HepG2 (cell line): ENCODE measurements around the gene SEC61A2.
"Not testable (repeated sequence)": the region's sequence is repeated elsewhere in the genome, so short reads cannot be mapped to it uniquely, and the experiment has no call there.

Experiments used
- IRF2 ChIP-seq: IDR thresholded peaks from 2 replicates; pipeline ENCODE4 v1.6.1; 2018; ENCODE audit warnings: missing genetic modification reagents, missing compliant biosample characterization
- ZNF501 ChIP-seq: sonication (generic); formaldehyde crosslinking; IDR thresholded peaks from 2 replicates; pipeline ENCODE4 v1.5.1; 2020; ENCODE audit warnings: mild to moderate bottlenecking, moderate library complexity, missing genetic modification reagents
- TF ChIP-seq, protein P1 (sequence below), 2 experiments: sonication (generic) in 1 of 2; formaldehyde crosslinking in 1 of 2; IDR thresholded peaks; 2 replicates each; pipeline versions ENCODE4 v1.4.0 to v1.6.1; 2018 to 2020; ENCODE audit warnings: missing genetic modification reagents in 2 of 2, borderline replicate concordance in 1 of 2, low read depth in 1 of 2, mild to moderate bottlenecking in 1 of 2, missing biosample characterization in 1 of 2

DNA sequence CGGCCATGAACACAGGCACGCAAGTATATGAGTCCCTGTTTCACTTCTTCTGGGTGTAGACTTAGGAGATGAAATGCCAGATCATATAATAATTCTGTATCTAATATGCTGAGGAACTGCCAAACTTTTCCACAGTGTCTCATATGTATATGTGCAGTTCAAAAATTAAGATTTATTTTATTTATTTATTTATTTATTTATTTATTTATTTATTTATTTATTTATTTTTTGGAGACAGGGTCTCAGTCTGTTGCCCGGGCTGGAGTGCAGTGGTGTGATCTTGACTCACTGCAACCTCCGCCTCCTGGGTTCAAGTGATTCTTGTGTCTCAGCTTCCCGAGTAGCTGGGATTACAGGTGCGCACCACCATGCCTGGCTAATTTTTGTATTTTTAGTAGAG, 42.0 kb downstream of the SEC61A2 start:
- TF ChIP-seq ZNF501, IRF2 (CRISPR knock-in tag): not testable (repeated sequence)
- TF ChIP-seq, protein P1, sequence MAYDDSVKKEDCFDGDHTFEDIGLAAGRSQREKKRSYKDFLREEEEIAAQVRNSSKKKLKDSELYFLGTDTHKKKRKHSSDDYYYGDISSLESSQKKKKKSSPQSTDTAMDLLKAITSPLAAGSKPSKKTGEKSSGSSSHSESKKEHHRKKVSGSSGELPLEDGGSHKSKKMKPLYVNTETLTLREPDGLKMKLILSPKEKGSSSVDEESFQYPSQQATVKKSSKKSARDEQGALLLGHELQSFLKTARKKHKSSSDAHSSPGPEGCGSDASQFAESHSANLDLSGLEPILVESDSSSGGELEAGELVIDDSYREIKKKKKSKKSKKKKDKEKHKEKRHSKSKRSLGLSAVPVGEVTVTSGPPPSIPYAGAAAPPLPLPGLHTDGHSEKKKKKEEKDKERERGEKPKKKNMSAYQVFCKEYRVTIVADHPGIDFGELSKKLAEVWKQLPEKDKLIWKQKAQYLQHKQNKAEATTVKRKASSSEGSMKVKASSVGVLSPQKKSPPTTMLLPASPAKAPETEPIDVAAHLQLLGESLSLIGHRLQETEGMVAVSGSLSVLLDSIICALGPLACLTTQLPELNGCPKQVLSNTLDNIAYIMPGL (CRISPR knock-in tag; IDR thresholded peaks at IDR 0.05; ENCODE audit: borderline replicate concordance in 1 of 2, low read depth in 1 of 2): not testable (repeated sequence)
